Coronary artery (tissue), 2 donors: ENCODE data around the gene ZBTB20.
"Not testable (repeated sequence)": the region's sequence is repeated elsewhere in the genome, so short reads cannot be mapped to it uniquely, and the experiment has no call there.

Experiments used
- DNase-seq: peaks from one replicate; pipeline ENCODE4 v3.0.0-alpha.2; 2017; ENCODE audit warnings: low spot score
- H3K27ac ChIP-seq, 2 donors: fragments of 200-600 bp; sonication (generic); one replicate each; pipeline ENCODE4 v1.5.1; 2016 to 2019
- H3K4me3 ChIP-seq: fragments of 200-600 bp; sonication (generic); 2 replicates; pipeline ENCODE4 v1.5.1; 2016; ENCODE audit warnings: mild to moderate bottlenecking, moderate library complexity
- CTCF ChIP-seq: fragments of 200-600 bp; sonication (generic); IDR thresholded peaks from one replicate; pipeline ENCODE4 v1.5.1; 2019; ENCODE audit warnings: antibody characterized with exemption

The ZBTB20 gene

GRCh38 chr3:115120597-115120996, 26.5 kb downstream of the ZBTB20 start:
- Histone ChIP-seq H3K27ac (no peak overlapping the region), H3K4me3 (no peak overlapping the region)
- DNase-seq, result no peak
- TF ChIP-seq CTCF, result no peak

GRCh38 chr3:115113367-115113766, 33.7 kb downstream of the ZBTB20 start:
- H3K4me3 ChIP-seq, result no peak overlapping the region
- H3K27ac ChIP-seq, result no peak overlapping the region
- DNase-seq, result no peak
- no peak for TF ChIP-seq CTCF

GRCh38 chr3:115111632-115112031, 35.5 kb downstream of the ZBTB20 start:
- H3K4me3 ChIP-seq, result no peak overlapping the region
- no peak overlapping the region for H3K27ac ChIP-seq
- DNase-seq, result no peak
- TF ChIP-seq CTCF, result no peak

- Histone ChIP-seq H3K27ac (no peak overlapping the region), H3K4me3 (no peak overlapping the region)
- no peak for TF ChIP-seq CTCF
- no peak for DNase-seq
Observed at GRCh38 chr3:115110830-115111229, 36.3 kb downstream of the ZBTB20 start.

GRCh38 chr3:115110066-115110465, 37.0 kb downstream of the ZBTB20 start:
- not testable (repeated sequence) for H3K27ac ChIP-seq, H3K4me3 ChIP-seq, DNase-seq

- Histone ChIP-seq H3K27ac (no peak overlapping the region), H3K4me3 (no peak overlapping the region)
- TF ChIP-seq CTCF, result no peak
- no peak for DNase-seq
Observed at GRCh38 chr3:115108614-115109013, 38.5 kb downstream of the ZBTB20 start.

GRCh38 chr3:115102046-115102445, 45.0 kb downstream of the ZBTB20 start:
- Histone ChIP-seq H3K4me3 (no peak overlapping the region), H3K27ac (no peak overlapping the region)
- no peak for DNase-seq
- TF ChIP-seq CTCF, result no peak

- H3K27ac ChIP-seq, result no peak overlapping the region
- peak overlapping the region; percentile 48 for H3K4me3 ChIP-seq
- DNase-seq, result no peak
- no peak for TF ChIP-seq CTCF
Observed at GRCh38 chr3:115100806-115101205, 46.3 kb downstream of the ZBTB20 start.
